SJSA1 (cell line): Measurements from ENCODE around the gene SYNE1. TPM values are rescaled to one million over a fixed set of nuclear protein-coding genes. Genes with fewer than 3 reads are reported as not detected.

ENCODE experiments used
- DNase-seq, 2 experiments: peaks; one replicate each; pipeline ENCODE4 v3.0.0-alpha.2; 2015 to 2020; ENCODE audit warnings: low spot score in 2 of 2, low read depth in 1 of 2
- H3K27ac ChIP-seq: fragments of 250-450 bp; sonication (Bioruptor Pico); 2 replicates; pipeline ENCODE4 v1.5.1; 2020; ENCODE audit warnings: mild to moderate bottlenecking, moderate library complexity
- H3K27me3 ChIP-seq: fragments of 250-450 bp; sonication (Bioruptor Pico); replicated peaks from 2 replicates; pipeline ENCODE4 v1.5.1; 2020; ENCODE audit warnings: mild to moderate bottlenecking, moderate library complexity
- H3K36me3 ChIP-seq: fragments of 250-450 bp; sonication (Bioruptor Pico); 2 replicates; pipeline ENCODE4 v1.5.1; 2020; ENCODE audit warnings: mild to moderate bottlenecking
- H3K4me1 ChIP-seq: fragments of 250-450 bp; sonication (Bioruptor Pico); replicated peaks from 2 replicates; pipeline ENCODE4 v1.6.1; 2021; ENCODE audit warnings: mild to moderate bottlenecking
- H3K4me3 ChIP-seq: fragments of 250-450 bp; sonication (Bioruptor Pico); 2 replicates; pipeline ENCODE4 v1.5.1; 2020; ENCODE audit warnings: mild to moderate bottlenecking
- H3K9me3 ChIP-seq: fragments of 250-450 bp; sonication (Bioruptor Pico); replicated peaks from 2 replicates; pipeline ENCODE4 v1.5.1; 2020; ENCODE audit warnings: mild to moderate bottlenecking
- total RNA-seq: library from RNA; depleted of rRNA; stranded (reverse); fragments of >200 nt; shearing (Covaris generic); gene quantifications from 2 replicates; pipeline ENCODE4 v1.2.3, GENCODE V29; 2014

SYNE1 gene
- total RNA-seq, 1 experiment from 2014 or later, result 53.6 TPM

DNA sequence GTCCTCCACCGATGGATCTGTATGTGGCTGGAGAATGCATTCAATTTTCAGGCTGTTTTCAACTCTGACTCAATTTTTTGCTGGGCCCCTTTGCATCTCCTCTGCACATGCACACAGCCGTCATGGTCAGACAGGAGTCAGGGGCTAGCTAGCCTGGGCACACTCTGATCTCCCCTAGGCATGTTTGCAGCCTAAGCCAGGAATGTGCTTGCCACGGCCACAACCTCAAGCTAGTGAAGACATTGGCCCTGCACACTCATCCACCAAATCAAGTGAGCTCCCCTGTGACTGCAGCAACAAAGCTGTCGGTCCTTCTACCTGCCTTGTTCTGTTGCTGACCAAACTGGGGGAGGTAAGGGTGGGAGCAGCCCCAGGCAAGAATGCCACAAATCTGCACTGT is 529.2 kb downstream of the SYNE1 start:
- Histone ChIP-seq H3K9me3 (no peaks in the 10 kb centered on the region), H3K4me3 (no peak overlapping the region), H3K4me1 (no peaks in the 10 kb centered on the region), H3K36me3 (no peaks in the 10 kb centered on the region), H3K27me3 (no peaks in the 10 kb centered on the region), H3K27ac (no peak overlapping the region)
- no peak for DNase-seq

DNA sequence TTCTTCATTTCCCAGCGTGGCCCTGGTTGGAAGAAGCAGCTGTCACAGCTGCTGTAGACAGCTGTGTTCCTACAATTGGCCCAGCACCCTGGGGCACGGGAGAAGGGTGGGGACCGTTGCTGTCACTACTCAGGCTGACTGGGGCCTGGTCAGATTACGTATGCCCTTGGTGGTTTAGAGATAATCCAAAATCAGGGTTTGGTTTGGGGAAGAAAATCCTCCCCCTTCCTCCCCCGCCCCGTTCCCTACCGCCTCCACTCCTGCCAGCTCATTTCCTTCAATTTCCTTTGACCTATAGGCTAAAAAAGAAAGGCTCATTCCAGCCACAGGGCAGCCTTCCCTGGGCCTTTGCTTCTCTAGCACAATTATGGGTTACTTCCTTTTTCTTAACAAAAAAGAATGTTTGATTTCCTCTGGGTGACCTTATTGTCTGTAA is 537.0 kb downstream of the SYNE1 start:
- no peak overlapping the region for H3K4me3 ChIP-seq
- H3K27ac ChIP-seq, result no peak overlapping the region
- no peak for DNase-seq

DNA sequence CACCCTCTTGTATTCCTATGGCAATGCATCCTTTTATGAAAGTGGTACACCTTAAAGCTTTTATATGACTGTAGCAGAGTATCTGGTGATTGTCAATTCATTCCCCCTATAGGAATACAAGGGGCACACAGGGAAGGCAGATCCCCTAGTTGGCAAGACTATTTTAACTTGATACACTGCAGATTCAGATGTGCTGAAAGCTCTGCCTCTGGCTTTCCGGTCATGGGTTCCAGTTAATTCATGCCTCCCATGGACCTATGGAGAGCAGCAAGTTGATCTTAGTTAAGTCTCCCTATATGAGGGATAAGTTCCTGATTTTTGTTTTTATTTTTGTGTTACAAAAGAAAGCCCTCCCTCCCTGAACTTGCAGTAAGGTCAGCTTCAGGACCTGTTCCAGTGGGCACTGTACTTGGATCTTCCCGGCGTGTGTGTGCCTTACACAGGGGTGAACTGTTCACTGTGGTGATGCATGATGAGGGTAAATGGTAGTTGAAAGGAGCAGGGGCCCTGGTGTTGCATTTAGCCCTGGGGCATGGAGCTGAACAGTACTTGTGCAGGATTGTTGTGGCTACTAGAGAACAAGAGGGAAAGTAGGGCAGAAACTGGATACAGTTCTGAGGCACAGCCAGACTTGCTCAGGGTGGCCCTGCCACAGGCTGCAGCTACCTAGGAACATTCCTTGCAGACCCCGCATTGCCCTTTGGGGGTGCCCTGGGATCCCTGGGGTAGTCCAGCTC is 537.5 kb downstream of the SYNE1 start:
- Histone ChIP-seq H3K4me3 (no peak overlapping the region), H3K9me3 (peaks cover 8% of the 10 kb centered on the region; the same call in 1 of the 2 replicates), H3K27ac (no peak overlapping the region), H3K4me1 (peaks cover 8% of the 10 kb centered on the region), H3K27me3 (no peaks in the 10 kb centered on the region), H3K36me3 (no peaks in the 10 kb centered on the region)
- no peak for DNase-seq

More for the DNA sequence above, 537.0 kb downstream of the SYNE1 start:
- Histone ChIP-seq H3K4me1 (peaks cover 4% of the 10 kb centered on the region), H3K9me3 (0 out of 2 replicates have a peak, but pooled peaks cover 5% of the 10 kb centered on the region), H3K27me3 (no peaks in the 10 kb centered on the region), H3K36me3 (no peaks in the 10 kb centered on the region)

DNA sequence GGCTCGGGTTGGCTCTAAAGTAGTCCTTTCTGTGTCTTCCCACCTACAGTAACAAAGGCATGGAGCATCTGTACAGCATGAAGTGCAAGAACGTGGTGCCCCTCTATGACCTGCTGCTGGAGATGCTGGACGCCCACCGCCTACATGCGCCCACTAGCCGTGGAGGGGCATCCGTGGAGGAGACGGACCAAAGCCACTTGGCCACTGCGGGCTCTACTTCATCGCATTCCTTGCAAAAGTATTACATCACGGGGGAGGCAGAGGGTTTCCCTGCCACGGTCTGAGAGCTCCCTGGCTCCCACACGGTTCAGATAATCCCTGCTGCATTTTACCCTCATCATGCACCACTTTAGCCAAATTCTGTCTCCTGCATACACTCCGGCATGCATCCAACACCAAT is 538.5 kb downstream of the SYNE1 start:
- no peaks in the 10 kb centered on the region for H3K27me3 ChIP-seq
- no peaks in the 10 kb centered on the region for H3K36me3 ChIP-seq
- peaks cover 12% of the 10 kb centered on the region for H3K4me1 ChIP-seq
- peaks cover 11% of the 10 kb centered on the region; the same call in 1 of the 2 replicates for H3K9me3 ChIP-seq
- H3K4me3 ChIP-seq, result no peak overlapping the region
- DNase-seq, result no peak
- no peak overlapping the region for H3K27ac ChIP-seq

DNA sequence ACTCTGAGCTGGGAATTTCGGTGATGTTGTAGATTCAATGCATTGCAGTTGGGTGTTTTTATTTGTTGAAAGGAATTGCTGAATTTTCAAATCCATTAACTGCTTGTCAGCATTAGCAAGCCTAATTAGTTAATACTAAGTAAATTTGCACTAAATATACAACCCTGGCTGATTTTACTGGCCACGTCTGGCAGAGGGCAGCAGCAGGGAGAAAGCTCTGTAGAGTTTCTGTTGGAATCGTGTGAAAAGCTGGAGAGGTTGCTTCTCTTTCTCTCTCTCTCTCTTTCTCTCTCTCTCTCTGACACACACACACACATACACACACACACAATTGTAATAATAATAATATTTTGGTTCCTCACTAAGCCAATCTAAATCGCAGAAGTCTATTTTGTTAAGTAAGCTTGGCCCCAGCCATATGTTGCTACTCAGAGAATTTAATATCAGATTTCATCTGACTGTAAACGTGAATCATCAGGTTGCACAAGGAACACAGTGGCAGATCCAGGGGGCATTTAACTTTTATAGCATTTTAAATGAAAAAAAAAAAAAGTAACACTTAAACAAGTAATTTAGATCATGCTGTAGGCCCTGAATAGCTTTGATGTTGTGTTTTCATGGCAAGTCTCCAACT is 540.2 kb downstream of the SYNE1 start:
- no peak overlapping the region for H3K4me3 ChIP-seq
- H3K36me3 ChIP-seq, result no peaks in the 10 kb centered on the region
- H3K27ac ChIP-seq, result no peak overlapping the region
- H3K4me1 ChIP-seq, result peaks cover 16% of the 10 kb centered on the region
- H3K27me3 ChIP-seq, result no peaks in the 10 kb centered on the region
- DNase-seq, result no peak
- H3K9me3 ChIP-seq, result peaks cover 11% of the 10 kb centered on the region; the same call in 1 of the 2 replicates

DNA sequence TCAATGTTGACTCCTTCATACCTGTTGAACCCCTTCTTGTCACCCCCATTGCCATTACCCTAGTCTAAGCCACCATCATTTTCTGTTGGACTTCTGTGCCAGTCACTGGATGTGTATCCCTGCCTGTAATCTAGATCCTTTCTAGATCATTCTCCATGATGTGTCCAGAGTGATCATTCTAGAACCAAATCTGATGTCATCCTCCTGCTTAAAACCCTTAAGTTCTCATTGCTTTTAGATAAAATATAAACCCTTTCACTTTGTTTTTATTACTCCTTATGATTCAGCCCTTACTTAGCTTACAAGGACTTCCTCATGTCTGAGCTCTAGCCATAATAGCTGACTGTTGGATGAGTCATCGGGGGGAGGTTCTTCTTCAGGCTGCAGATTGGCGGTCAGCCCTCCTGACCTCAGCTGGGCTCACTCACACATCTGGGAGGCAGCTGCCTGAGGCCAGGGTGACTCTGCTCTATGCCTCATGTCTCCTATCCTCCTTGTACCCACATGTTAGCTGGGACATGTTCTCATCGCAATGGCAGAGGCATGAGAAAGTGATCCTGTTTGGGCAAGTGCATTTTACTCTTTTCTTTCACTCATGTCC is 542.1 kb downstream of the SYNE1 start:
- DNase-seq, result peak; percentile 92 to 93
- no peaks in the 10 kb centered on the region for H3K27me3 ChIP-seq
- H3K27ac ChIP-seq, result peak overlapping the region; percentile 37
- H3K4me1 ChIP-seq, result peaks cover 24% of the 10 kb centered on the region
- no peak overlapping the region for H3K4me3 ChIP-seq
- no peaks in the 10 kb centered on the region for H3K36me3 ChIP-seq
- peaks cover 11% of the 10 kb centered on the region; the same call in 1 of the 2 replicates for H3K9me3 ChIP-seq

DNA sequence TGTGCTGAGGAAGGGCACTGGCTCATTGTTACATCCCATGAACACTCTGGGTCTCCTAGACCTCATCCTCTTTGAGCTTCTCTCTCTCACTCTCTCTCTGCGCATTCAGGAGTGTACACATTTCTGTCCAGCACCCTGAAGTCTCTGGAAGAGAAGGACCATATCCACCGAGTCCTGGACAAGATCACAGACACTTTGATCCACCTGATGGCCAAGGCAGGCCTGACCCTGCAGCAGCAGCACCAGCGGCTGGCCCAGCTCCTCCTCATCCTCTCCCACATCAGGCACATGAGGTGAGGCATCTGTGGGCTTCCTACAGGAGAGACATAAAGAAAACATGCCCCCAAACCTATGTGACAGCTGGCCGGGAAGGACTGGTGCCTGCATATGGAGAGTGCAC is 542.9 kb downstream of the SYNE1 start:
- H3K27ac ChIP-seq, result no peak overlapping the region
- no peak overlapping the region for H3K4me3 ChIP-seq
- peaks cover 30% of the 10 kb centered on the region for H3K4me1 ChIP-seq

GRCh38 chr6:152093711-152094110 is 543.5 kb downstream of the SYNE1 start:
- Histone ChIP-seq H3K27me3 (no peaks in the 10 kb centered on the region), H3K4me3 (no peak overlapping the region), H3K27ac (no peak overlapping the region), H3K4me1 (peaks cover 30% of the 10 kb centered on the region), H3K36me3 (no peaks in the 10 kb centered on the region), H3K9me3 (peaks cover 11% of the 10 kb centered on the region; the same call in 1 of the 2 replicates)
- no peak for DNase-seq

More for the DNA sequence above, 542.9 kb downstream of the SYNE1 start:
- Histone ChIP-seq H3K27me3 (no peaks in the 10 kb centered on the region), H3K36me3 (no peaks in the 10 kb centered on the region), H3K9me3 (peaks cover 11% of the 10 kb centered on the region; the same call in 1 of the 2 replicates)
- no peak for DNase-seq

DNA sequence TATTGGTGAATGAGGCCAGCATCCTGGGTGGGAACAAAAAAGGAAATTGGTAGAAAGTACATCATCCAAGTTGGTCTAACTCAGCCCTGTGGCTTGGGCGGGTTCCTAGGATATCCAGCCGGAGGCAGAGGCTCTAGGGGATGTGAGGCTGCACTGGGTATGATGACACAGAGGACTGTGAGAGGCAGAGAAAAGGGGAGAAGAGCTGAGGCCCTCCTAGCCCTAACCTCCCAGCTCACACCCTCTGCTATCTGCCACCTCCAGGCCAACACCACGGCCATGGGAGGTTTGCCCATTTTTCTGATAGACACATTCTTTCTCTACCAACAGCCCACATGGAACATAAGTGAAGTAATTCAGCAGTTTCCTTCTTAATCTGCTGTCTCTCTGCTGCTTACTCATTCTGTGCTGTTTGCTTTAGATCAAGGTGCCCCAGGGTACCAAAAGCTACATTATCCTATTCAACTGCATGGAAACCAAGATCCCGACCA is 545.3 kb downstream of the SYNE1 start:
- H3K4me1 ChIP-seq, result peaks cover 39% of the 10 kb centered on the region
- H3K27ac ChIP-seq, result no peak overlapping the region
- H3K4me3 ChIP-seq, result no peak overlapping the region
- DNase-seq, result no peak
- peaks cover 11% of the 10 kb centered on the region; the same call in 1 of the 2 replicates for H3K9me3 ChIP-seq
- H3K27me3 ChIP-seq, result no peaks in the 10 kb centered on the region
- H3K36me3 ChIP-seq, result no peaks in the 10 kb centered on the region

- H3K27ac ChIP-seq, result no peak overlapping the region
- no peak for DNase-seq
These were observed 546.0 kb downstream of the SYNE1 start for GRCh38 chr6:152091201-152091600.

DNA sequence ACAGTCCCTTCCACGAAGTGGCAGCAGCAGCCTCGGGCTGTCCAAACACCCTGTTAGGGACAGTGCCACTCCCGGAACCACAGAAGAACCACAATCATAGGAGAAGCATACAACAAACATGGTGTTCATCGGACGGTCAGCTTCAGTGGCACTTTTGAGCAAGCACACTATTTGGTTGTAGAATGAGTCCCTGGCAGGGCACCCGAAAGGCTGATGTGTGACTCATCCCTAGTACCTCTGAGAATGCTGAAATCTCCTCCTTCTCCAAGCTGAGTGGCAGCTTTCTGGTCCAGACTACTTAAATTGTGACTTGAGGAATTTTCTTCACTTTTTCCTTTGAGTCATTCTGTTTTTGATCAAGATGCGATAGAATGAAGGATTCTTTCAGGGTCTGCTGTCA is 547.2 kb downstream of the SYNE1 start:
- peak; percentile 35 to 60 for DNase-seq
- no peaks in the 10 kb centered on the region for H3K27me3 ChIP-seq
- H3K4me1 ChIP-seq, result peaks cover 49% of the 10 kb centered on the region
- H3K36me3 ChIP-seq, result no peaks in the 10 kb centered on the region
- no peak overlapping the region for H3K27ac ChIP-seq
- peaks cover 6% of the 10 kb centered on the region; the same call in 1 of the 2 replicates for H3K9me3 ChIP-seq
- no peak overlapping the region for H3K4me3 ChIP-seq

More at GRCh38 chr6:152091201-152091600, 546.0 kb downstream of the SYNE1 start:
- H3K4me1 ChIP-seq, result peaks cover 45% of the 10 kb centered on the region
- no peaks in the 10 kb centered on the region for H3K36me3 ChIP-seq
- no peak overlapping the region for H3K4me3 ChIP-seq
- H3K9me3 ChIP-seq, result peaks cover 9% of the 10 kb centered on the region; the same call in 1 of the 2 replicates
- H3K27me3 ChIP-seq, result no peaks in the 10 kb centered on the region

DNA sequence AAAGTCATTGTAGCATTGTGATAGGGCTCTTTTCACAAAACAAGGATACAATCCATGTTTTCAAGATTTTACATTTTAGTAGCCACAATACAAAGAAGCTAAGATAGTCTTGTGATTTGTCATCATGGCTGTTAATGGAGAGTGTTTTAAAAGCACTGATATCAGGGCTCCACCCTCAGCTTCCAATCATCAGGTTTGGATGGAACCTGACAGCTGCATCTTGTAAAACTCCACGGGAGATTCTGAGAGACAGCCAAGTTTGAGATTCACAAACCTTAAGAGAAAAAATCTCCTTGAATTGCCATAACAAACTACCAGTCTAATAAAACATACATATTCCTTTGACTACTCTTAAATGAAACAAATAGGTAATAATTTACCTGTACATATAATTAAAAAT is 549.5 kb downstream of the SYNE1 start:
- no peaks in the 10 kb centered on the region for H3K27me3 ChIP-seq
- H3K4me3 ChIP-seq, result no peak overlapping the region
- no peaks in the 10 kb centered on the region for H3K9me3 ChIP-seq
- peak overlapping the region; percentile 46 for H3K27ac ChIP-seq
- no peak for DNase-seq
- H3K4me1 ChIP-seq, result peaks cover 42% of the 10 kb centered on the region
- H3K36me3 ChIP-seq, result no peaks in the 10 kb centered on the region

- peaks cover 39% of the 10 kb centered on the region for H3K4me1 ChIP-seq
- H3K4me3 ChIP-seq, result no peak overlapping the region
- peak in 1 of 2 experiments; percentile 79 for DNase-seq
- no peaks in the 10 kb centered on the region for H3K36me3 ChIP-seq
- no peaks in the 10 kb centered on the region for H3K27me3 ChIP-seq
- H3K9me3 ChIP-seq, result no peaks in the 10 kb centered on the region
- H3K27ac ChIP-seq, result peak overlapping the region; percentile 46
These were observed 550.1 kb downstream of the SYNE1 start for GRCh38 chr6:152087096-152087495.
